Activated T-cell treated with anti-CD3 and anti-CD28 coated beads for 24 hours (primary cell): ENCODE results near the gene COL27A1.

Experiments used
- DNase-seq: peaks from one replicate; pipeline ENCODE4 v3.0.0-alpha.2; 2020; ENCODE audit warnings: low read depth

COL27A1 gene

DNA sequence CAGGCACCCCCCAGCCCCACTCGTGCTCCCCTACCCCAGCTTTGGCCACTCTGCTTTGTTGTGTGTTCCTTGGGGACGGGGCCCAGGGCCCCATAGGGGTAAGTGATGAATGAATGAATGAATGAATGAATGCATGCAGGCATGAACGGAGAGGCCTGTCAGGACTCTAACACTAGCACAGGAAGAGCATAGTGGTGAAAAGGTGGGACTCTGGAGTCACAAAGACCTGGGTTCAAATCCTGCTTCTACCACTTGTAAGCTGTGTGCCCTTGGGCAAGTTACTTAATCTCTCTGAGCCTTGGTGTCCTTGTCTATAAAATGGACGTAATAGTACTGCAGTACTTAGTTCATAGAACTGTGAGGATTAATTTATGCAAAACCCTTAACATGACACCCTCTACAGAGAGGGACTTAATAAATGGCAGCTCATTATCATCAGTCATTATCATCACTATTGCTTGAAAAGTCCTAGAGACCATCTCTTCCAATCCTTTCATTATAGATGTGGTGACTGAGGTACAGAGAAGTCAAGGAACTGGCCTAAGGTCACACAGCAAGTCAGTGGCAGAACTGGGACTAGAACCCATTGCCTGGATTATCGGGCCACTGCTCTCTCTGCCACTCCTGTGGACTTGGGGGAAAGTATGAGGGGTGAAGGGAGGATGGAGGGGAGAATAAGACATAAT is 187.6 kb downstream of the COL27A1 start:
- DNase-seq: no peak

DNA sequence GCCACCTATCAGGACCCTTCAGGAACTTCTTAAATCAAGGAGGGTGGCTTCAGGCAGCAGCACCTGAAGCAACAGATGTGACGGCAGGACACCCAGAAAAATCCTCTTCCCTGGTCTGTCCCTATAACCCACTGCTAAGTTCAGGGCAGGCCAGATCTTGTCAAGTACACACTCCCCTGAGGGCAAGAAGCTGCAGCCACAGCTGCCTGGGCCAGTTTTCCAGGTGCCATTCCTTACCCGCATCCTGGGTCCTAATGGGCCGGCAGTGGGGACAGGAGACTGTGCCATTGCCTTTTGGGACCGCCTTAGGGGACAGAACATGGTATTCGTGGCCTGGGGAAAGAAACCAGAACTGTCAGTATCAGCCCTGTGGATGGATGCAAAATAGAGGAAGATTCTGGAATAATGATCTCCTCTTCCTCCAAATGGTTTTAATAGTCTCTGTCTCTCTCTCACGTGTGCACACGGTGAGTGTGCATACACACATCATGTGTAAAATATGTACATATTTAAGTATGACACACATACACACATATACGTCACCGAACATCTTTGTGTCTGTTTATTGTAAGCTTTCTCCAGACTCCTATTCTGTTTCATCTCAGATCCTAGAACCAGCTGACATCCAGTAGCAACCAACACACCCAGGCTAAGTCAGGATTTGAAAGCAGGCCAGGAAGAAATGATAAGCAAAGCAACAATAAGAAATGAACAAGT is 188.3 kb downstream of the COL27A1 start:
- DNase-seq: no peak

DNA sequence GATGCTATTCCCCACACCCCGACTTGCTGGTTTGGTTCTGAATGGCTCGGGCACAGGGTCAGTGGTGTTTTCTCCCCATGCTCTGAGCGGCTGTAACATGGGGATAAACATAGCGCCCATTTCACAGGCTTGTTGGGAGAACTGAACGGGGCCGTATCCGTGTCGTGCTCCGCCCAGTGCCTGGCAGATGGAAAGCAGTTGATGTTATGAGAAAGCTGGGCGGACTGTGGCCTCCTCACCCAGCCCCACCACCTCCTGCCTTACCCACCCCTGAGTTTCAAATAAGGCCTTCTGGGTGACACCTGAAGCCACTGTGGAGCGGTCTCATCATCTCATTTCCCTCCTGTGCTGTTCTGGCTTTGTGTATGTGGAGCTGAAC is 188.8 kb downstream of the COL27A1 start:
- DNase-seq: no peak

DNA sequence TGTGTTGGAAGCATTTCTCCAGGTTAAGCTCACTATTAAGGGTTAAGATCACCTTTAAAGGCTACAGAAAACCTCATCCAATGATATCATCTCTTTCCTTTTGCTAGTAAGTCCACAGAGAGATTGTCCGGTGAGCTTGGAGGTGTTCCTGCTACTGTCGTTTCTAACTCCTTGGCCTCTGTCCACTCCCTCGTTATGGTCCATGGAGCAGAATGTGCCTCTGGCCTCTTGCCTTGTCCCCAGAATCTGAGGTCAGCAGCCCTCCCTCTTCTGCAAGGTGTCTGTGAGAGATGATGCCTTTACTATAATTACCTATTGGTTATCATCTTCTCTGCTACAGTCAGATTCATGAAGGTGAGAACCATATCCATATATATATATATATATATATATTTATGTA is 189.4 kb downstream of the COL27A1 start:
- no peak for DNase-seq

DNA sequence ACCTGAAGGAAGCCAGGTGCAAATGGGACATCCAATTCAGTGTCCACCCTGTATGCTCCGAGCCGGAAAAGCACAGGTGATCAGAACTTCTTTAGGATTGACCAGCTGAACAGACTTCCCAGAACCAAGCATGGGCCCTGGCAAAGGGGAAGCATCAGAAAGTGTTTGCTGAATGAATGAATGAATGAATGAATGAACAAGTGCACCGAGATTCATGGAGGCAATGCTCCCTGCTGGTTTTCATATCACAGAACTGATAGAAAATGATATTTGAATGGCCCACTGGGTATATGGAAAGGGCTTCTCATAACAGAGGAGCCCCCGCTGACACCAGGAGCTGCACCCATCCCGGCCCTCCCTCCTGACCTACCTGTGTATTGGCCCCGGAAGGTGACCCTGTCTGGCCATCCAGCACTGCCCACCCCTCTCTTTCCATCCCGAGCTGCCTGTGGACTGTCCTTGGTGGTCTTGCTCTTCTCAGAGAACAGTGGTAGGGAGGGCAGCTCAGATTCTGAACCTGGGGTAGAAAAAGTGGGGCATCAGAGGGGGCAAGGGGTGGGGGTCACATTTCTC is 190.2 kb downstream of the COL27A1 start:
- DNase-seq: no peak

DNA sequence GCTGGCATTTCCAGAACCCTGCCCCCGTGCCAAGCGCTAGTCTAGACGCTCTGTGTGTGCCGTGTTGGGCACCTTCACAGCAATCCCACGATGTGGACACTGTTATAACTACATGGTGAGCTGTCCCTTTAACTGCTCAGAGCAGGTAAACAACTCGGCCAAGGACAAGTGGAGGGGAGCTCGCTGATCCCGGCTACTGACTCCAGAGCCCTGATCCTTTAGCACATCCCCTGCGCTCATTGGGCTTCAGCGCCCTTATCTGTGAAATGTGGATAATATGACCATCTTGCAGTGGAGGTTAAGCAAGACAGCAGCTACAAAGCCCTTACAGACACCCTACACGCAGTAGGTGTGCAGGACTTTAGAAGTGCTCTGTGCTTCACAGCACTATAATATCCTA is 190.8 kb downstream of the COL27A1 start:
- no peak for DNase-seq

DNA sequence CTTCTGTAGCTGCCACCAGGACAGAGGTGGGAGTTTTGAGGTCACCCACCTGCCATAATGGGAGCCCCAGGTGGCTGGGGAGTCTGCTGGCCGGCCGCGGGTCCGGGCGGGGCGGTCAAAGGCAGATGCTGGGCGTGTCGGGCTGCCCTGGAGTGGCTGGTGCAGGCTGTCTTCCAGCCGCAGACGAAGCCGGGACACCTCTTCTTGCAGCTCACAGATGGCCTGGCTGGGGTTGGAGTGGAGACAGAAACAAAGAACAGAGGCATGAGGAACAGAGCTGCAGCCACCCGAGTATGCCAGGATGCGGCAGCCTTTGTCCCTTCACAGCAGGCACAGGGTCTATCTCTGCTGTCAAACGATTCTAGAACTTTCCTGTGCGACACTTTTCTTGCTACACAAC is 192.3 kb downstream of the COL27A1 start:
- no peak for DNase-seq

DNA sequence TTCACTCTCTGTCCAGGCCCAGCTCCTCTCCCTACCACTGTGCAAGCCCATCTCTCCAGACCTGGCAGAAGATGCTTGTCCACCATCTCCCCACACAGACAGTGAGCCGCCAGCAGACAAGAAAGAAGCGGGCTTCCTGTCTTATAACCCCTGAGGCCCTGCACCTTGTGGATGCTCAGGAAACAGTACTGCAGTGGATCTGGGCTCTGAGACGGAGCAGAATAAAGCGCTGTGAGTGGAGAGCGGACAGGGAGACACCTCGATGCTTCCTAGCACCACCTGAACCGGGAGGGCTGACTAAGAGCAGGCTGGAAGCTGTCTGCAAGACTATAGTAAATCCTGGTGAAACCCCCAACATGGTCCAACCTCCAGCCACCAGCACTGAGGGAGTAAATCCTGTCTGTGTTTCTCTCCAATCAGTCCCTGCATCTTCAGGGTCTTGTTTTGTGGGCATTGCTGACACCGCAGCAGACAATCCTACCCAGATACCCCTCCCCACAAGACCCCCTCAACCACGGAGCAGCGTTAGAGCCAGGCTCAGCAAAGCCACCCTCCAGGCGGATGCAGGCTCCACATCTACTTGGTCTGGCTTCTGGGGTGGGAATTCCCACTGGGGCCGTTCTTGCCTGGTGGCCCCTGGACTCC is 193.0 kb downstream of the COL27A1 start:
- DNase-seq: no peak

DNA sequence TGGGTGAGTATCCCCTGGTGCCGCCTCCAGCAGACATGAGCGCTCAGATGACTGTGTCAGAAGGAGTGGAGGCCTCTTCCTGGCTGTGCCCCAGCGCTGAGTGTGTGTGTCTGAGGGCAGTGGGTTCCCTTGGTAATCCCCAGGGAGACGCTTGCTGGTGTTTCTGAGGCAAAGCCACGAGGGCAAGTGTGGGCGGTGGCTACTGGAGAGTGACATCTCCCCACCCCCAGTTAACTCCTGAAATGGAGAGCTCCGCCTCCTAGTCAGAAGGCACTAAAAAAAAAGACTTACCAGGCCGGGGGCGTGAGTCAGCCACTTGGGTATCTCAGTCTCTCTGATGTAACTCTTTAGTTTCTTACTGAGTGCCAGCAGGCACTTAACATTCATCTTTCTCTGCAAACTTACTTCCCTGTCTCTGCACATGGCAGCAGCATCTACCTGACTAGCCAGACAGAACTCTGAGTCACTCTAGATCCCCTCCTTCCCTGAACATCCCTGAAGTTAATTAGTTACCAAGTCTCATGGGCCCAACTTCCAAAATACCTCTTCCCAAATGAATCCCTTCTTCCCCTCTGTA is 193.7 kb downstream of the COL27A1 start:
- peak; percentile 83 for DNase-seq

DNA sequence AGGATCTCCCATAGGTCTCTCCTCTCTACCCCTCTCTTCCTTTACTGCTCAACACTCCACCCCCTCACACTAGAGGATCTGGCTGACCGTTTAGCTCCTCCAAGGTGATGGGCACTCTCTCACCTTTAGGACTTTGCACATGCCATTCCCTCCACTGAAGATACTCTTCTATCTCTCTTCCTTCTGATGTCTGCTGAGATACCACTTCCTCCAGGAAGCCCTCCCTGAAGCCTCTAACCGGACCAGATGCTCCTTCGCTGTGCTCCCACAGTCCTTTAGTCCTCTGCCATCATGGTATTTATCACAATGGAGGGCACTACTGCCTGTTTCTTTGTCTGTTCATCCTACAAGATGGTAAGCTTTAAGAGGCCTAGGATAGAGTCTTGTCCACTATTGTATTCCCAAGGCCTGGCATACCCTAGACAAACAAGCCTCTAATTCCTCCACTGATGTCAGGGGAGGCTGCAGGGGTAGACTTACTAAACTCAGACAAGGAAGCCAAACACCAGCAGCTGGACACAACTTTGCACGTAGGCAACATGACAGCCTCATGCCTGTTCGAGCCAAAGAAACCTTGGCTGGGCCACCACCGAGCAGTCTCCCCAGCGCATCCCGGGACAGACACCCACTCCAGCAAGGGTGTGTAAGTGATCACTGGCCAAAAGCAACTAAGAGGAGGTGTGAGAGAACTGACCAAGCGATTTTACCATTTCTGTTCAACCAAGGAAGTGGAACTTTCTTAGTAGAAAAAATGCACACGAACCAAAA is 194.6 kb downstream of the COL27A1 start:
- no peak for DNase-seq

DNA sequence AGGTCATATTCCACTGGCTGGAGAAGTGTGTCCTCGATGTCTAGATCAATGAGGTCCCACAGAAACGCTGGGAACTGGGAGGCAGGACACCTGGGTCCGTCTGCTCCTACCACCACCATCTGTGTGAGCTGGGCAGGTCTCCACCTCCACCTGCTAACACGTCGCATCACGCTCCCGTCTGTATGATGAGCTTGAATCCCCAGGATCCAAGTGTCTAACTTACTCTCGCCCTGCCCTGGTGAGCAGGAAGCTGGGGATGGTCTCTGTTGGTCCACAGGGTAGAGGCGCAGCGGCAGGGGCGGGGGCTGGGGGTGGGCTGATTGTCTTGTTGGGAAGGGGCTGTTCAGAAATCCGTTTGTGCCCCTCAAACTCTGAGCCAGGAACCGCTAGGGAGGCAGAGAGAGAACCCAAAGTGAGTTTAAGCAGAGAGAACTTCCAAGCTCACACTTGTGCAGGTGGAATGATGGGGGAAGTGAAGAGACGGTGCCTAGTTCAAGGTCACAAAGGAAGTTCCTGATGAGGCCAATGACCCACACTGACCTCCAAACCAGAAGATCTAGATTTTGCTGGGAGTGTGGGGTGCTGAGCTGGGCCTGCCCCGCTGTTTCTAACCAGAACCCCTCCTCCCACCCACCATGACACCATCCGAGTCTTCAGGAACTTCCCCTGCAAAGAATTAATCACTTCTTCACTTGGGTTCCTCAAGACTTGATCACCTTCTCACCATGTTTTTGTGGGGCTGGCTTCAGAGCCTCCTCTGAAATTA is 195.5 kb downstream of the COL27A1 start:
- DNase-seq: no peak

DNA sequence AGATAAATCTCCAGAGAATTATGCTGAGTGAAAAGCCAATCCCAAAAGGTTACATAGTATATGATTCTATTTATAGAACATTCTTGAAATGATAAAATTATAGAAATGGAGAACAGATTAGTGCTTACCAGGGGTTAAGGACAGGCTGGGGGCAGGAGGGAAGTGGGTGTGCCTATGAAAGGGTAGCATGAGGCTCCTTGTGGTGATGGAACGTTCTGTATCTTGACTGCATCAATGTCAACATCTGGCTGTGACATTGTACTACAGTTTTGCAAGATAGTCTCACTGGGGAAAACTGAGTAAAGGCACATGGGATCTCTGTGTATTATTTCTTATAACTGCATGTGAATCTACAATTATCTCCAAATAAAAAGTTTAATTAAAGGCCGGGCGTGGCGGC is 196.6 kb downstream of the COL27A1 start:
- no peak for DNase-seq

DNA sequence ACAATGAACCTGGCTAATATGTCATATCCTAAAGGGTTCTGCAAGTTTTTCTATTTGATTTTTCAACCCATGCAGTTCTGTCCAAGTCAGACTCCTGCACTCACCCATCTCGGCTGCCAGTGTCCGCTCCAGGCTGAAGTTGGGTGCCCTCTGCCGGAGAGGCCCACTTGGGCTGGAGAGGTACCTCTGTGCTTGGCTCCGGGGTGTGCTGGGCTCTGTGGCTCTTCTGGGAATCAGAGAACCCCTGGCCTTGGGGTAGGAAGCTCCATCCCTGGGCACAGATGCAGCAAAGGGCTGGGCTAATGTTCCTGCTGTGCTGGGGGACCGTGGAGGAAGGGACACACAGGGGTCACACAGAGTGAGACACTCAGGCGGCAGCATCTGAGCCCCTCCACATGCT is 200.5 kb downstream of the COL27A1 start:
- DNase-seq: no peak

DNA sequence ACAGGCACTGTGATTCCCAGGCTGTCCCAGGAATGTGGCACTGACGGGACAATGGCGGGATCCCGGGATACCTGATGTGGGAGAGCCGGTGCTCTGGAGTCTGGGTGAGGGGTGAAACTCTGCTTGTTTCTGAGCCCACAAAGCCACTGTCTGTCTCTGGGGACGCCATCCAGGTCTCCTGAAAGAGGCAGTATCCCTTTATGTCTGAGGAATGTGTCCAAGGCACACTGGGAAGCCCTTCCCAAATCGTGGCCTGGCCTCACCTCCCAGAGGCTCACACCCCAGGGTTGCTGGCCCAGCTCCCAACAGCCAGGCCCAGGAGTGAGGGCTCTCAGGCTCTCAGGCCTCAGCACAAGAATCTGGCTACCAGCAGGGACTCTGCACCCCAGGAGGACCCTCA is 201.5 kb downstream of the COL27A1 start:
- no peak for DNase-seq

DNA sequence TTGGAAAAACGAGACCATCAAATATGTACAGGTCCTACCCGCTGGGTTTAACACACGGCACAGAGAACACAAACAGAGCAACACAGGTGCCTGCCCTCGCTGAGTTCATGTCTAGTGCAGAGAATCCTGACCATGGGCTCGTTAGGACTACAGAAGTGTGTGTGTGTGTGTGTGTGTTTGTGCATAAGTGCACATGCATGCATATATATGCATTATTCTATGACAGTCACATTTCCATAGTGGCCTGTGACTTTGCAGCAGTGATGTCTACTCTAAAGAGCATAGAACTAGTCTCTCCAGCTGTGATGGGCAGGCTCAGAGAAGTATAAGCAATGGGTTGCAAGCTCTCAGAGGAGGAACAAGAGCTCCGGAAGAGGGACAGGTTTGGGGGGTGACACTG is 202.0 kb downstream of the COL27A1 start:
- DNase-seq: no peak

DNA sequence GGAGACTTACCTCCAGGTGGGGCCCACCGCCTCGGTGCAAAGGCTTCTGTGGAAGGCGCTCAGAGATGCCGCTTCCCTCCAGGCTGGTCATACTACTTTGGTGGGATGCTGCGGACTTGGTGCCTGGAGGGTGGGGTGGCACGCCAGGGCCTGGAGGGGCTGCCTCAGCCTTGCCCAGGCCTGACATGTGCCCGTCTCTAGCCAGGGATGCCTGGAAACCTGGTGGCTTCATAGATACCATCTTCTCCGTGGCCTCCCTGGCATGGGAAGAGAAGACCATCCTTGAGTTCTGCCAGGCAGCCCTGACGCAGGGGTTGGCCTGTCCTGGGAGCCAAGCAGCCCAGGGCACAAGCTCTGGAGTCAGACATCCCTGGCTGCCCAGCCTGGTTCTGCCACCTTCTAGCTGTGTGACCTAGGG is 202.6 kb downstream of the COL27A1 start:
- DNase-seq: no peak

DNA sequence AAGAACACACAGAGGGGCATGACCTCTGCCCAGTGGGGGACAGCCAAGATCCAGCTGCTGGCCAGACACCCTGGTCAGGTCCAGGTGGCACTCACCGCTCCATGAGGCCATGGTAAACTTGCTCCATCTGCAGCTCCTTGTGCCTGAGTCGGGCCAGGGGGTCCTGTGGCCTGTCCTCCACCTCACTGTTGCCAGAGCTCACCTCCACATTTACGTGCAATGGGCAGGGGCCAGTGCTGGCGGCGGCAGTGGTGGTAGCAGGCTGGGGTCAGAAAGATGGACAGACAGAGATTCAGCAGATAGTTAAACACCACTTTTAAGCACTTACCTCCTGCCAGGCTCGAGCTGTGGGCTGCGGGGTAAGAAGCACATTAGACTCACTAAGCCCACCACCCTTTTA is 204.5 kb downstream of the COL27A1 start:
- DNase-seq: no peak

DNA sequence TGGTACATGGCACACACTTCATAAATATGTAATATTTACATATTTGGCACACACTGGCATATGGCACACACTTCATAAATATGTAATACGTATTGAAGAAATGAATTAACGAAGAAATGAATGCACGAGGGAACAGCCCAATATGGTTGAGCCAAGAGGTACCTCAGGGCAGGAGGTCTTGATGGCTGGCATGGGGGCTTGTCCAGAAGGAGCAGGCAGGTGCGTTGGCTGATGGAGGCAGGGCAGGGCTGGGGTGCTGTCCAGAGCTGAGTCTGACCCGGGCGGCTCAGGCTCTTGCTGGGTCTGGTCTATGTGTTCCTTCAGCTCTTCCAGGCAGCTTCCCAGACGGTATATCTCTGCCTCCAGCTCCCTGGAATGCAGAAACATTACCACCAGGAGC is 206.2 kb downstream of the COL27A1 start:
- no peak for DNase-seq
